Neural progenitor cell (in vitro differentiated cells): Measurements from ENCODE around the gene PEX14. TPM values are rescaled to one million over a fixed set of nuclear protein-coding genes. Genes with fewer than 3 reads are reported as not detected.

ENCODE experiments used
- DNase-seq: peaks from one replicate; pipeline ENCODE4 v3.0.0-alpha.2; 2016; ENCODE audit warnings: low spot score
- H2AFZ ChIP-seq: fragments of 200-600 bp; sonication (generic); replicated peaks from 2 replicates; pipeline ENCODE4 v1.6.1; 2016; ENCODE audit warnings: antibody characterized with exemption
- H3F3A ChIP-seq: fragments of 200-600 bp; sonication (generic); 2 replicates; pipeline ENCODE4 v1.6.1; 2016; ENCODE audit warnings: antibody characterized with exemption, low read depth
- H3K27ac ChIP-seq: fragments of 200-600 bp; sonication (generic); 2 replicates; pipeline ENCODE4 v1.5.1; 2016; ENCODE audit warnings: mild to moderate bottlenecking
- H3K27me3 ChIP-seq: fragments of 200-600 bp; sonication (generic); 2 replicates; pipeline ENCODE4 v1.6.1; 2016; ENCODE audit warnings: mild to moderate bottlenecking, moderate library complexity
- H3K36me3 ChIP-seq: fragments of 200-600 bp; sonication (generic); 2 replicates; pipeline ENCODE4 v1.5.1; 2016
- H3K4me1 ChIP-seq: fragments of 200-600 bp; sonication (generic); 2 replicates; pipeline ENCODE4 v1.6.1; 2016; ENCODE audit warnings: mixed run types
- H3K4me2 ChIP-seq: fragments of 200-600 bp; sonication (generic); 2 replicates; pipeline ENCODE4 v1.6.1; 2016
- H3K4me3 ChIP-seq: fragments of 200-600 bp; sonication (generic); 2 replicates; pipeline ENCODE4 v1.5.1; 2016
- H3K79me2 ChIP-seq: fragments of 200-600 bp; sonication (generic); 2 replicates; pipeline ENCODE4 v1.6.1; 2016; ENCODE audit warnings: low read depth
- H3K9ac ChIP-seq: fragments of 200-600 bp; sonication (generic); 2 replicates; pipeline ENCODE4 v1.6.1; 2016
- H3K9me3 ChIP-seq: fragments of 200-600 bp; sonication (generic); 2 replicates; pipeline ENCODE4 v1.5.1; 2016; ENCODE audit warnings: low read depth
- H4K20me1 ChIP-seq: fragments of 200-600 bp; sonication (generic); 2 replicates; pipeline ENCODE4 v1.6.1; 2016; ENCODE audit warnings: low read depth
- H3K27ac Mint-ChIP-seq: 3 replicates; pipeline ENCODE4 v1.8.0; 2021; ENCODE audit warnings: mixed read lengths
- H3K27me3 Mint-ChIP-seq: 2 replicates; pipeline ENCODE4 v1.8.0; 2022; ENCODE audit warnings: low read depth, mild to moderate bottlenecking, inconsistent platforms, moderate library complexity, mixed read lengths; ENCODE audit not compliant: insufficient read depth
- H3K36me3 Mint-ChIP-seq: 3 replicates; pipeline ENCODE4 v1.8.0; 2021; ENCODE audit warnings: mixed read lengths
- H3K4me1 Mint-ChIP-seq: 3 replicates; pipeline ENCODE4 v1.8.0; 2021; ENCODE audit warnings: mixed read lengths
- H3K4me3 Mint-ChIP-seq: 3 replicates; pipeline ENCODE4 v1.8.0; 2021; ENCODE audit warnings: mild to moderate bottlenecking, moderate library complexity, mixed read lengths
- H3K9me3 Mint-ChIP-seq: 3 replicates; pipeline ENCODE4 v1.8.0; 2020; ENCODE audit warnings: mixed read lengths
- CTCF ChIP-seq: fragments of 200-600 bp; sonication (generic); IDR thresholded peaks from 2 replicates; pipeline ENCODE4 v1.5.1; 2017; ENCODE audit warnings: antibody characterized with exemption, mild to moderate bottlenecking
- EZH2 ChIP-seq: fragments of 200-600 bp; sonication (generic); IDR thresholded peaks from 2 replicates; pipeline ENCODE4 v1.6.1; 2017; ENCODE audit warnings: antibody characterized with exemption, mild to moderate bottlenecking, moderate library complexity
- EZH2phosphoT487 ChIP-seq: fragments of 200-600 bp; sonication (generic); IDR thresholded peaks from 2 replicates; pipeline ENCODE4 v1.6.1; 2017; ENCODE audit warnings: antibody characterized with exemption
- total RNA-seq: library from RNA; depleted of rRNA; stranded (reverse); fragments of >200 nt; gene quantifications from 2 replicates; pipeline ENCODE4 v1.2.3, GENCODE V29; 2015; ENCODE audit warnings: low replicate concordance

The PEX14 gene
- total RNA-seq, 1 donor from 2014 or later, result 9.3 TPM

- Histone ChIP-seq H3K79me2 (no peaks in the 10 kb centered on the region), H3K9ac (no peak overlapping the region), H4K20me1 (no peaks in the 10 kb centered on the region), H3K4me3 (no peak overlapping the region), H3K27ac (no peak overlapping the region), H2AFZ (no peak overlapping the region), H3K4me1 (peaks cover 24% of the 10 kb centered on the region), H3K4me2 (peak overlapping the region; percentile 28), H3K36me3 (no peaks in the 10 kb centered on the region), H3F3A (peaks cover 5% of the 10 kb centered on the region), H3K9me3 (no peaks in the 10 kb centered on the region), H3K27me3 (no peaks in the 10 kb centered on the region)
- peaks cover 24% of the 10 kb centered on the region for H3K4me1 Mint-ChIP-seq
- H3K9me3 Mint-ChIP-seq, result no peaks in the 10 kb centered on the region
- peaks cover 5% of the 10 kb centered on the region for H3K27me3 Mint-ChIP-seq
- H3K4me3 Mint-ChIP-seq, result no peak overlapping the region
- DNase-seq, result no peak
- no peak overlapping the region for H3K27ac Mint-ChIP-seq
- TF ChIP-seq EZH2phosphoT487 (no peak), CTCF (no peak), EZH2 (no peak)
- H3K36me3 Mint-ChIP-seq, result peaks cover 4% of the 10 kb centered on the region
Observed at GRCh38 chr1:10450836-10451235, 23.9 kb upstream of the PEX14 start.

GRCh38 chr1:10451287-10451686 lies 23.5 kb upstream of the PEX14 start:
- no peak overlapping the region for H2AFZ ChIP-seq
- no peaks in the 10 kb centered on the region for H3K9me3 ChIP-seq
- H3K4me2 ChIP-seq, result peak overlapping the region; percentile 28
- DNase-seq, result peak; percentile 23
- TF ChIP-seq CTCF, result no peak
- no peak for TF ChIP-seq EZH2phosphoT487
- no peak for TF ChIP-seq EZH2
- peaks cover 5% of the 10 kb centered on the region for H3F3A ChIP-seq
- no peak overlapping the region for H3K9ac ChIP-seq
- H3K27ac Mint-ChIP-seq, result no peak overlapping the region
- no peak overlapping the region for H3K4me3 Mint-ChIP-seq
- H3K9me3 Mint-ChIP-seq, result peaks cover 2% of the 10 kb centered on the region
- H3K36me3 ChIP-seq, result no peaks in the 10 kb centered on the region
- H3K27me3 ChIP-seq, result no peaks in the 10 kb centered on the region
- H3K79me2 ChIP-seq, result no peaks in the 10 kb centered on the region
- peaks cover 7% of the 10 kb centered on the region for H3K36me3 Mint-ChIP-seq
- peaks cover 24% of the 10 kb centered on the region for H3K4me1 ChIP-seq
- H3K4me1 Mint-ChIP-seq, result peaks cover 24% of the 10 kb centered on the region
- no peaks in the 10 kb centered on the region for H4K20me1 ChIP-seq
- H3K27ac ChIP-seq, result no peak overlapping the region
- H3K27me3 Mint-ChIP-seq, result peaks cover 5% of the 10 kb centered on the region
- H3K4me3 ChIP-seq, result no peak overlapping the region

- H3K9me3 Mint-ChIP-seq, result peaks cover 2% of the 10 kb centered on the region
- H3F3A ChIP-seq, result peaks cover 10% of the 10 kb centered on the region
- H3K9ac ChIP-seq, result no peak overlapping the region
- H3K9me3 ChIP-seq, result no peaks in the 10 kb centered on the region
- H3K36me3 ChIP-seq, result no peaks in the 10 kb centered on the region
- H3K4me3 Mint-ChIP-seq, result no peak overlapping the region
- no peaks in the 10 kb centered on the region for H4K20me1 ChIP-seq
- no peak overlapping the region for H3K27ac ChIP-seq
- no peak for DNase-seq
- H3K4me1 Mint-ChIP-seq, result peaks cover 14% of the 10 kb centered on the region
- TF ChIP-seq EZH2, result no peak
- peak; percentile 25 for TF ChIP-seq CTCF
- TF ChIP-seq EZH2phosphoT487, result no peak
- H2AFZ ChIP-seq, result no peak overlapping the region
- no peak overlapping the region for H3K4me2 ChIP-seq
- no peaks in the 10 kb centered on the region for H3K79me2 ChIP-seq
- H3K4me1 ChIP-seq, result peaks cover 9% of the 10 kb centered on the region
- H3K27me3 ChIP-seq, result no peaks in the 10 kb centered on the region
- peaks cover 2% of the 10 kb centered on the region for H3K27me3 Mint-ChIP-seq
- no peak overlapping the region for H3K4me3 ChIP-seq
- H3K36me3 Mint-ChIP-seq, result peaks cover 8% of the 10 kb centered on the region
- H3K27ac Mint-ChIP-seq, result no peak overlapping the region
Observed at GRCh38 chr1:10456048-10456447, 18.7 kb upstream of the PEX14 start.
